ENCODE data around the gene IL22RA1. TPM values are rescaled to one million over a fixed set of nuclear protein-coding genes. Genes with fewer than 3 reads are reported as not detected.

The IL22RA1 gene
- total RNA-seq, 1 donor from 2014 or later: 0.16 TPM

Other genes with a start within 250 kb of the IL22RA1 start
- not detected for gene CNR2, start 229.8 kb downstream of the IL22RA1 start, total RNA-seq
- gene PNRC2, start 183.3 kb downstream of the IL22RA1 start, total RNA-seq: 74.2 TPM
- gene SRSF10, start 162.8 kb downstream of the IL22RA1 start, total RNA-seq: 51.9 TPM
- 396 TPM for gene MYOM3, start 31.0 kb downstream of the IL22RA1 start, total RNA-seq
- 2.8 TPM for gene IFNLR1, start 44.1 kb upstream of the IL22RA1 start, total RNA-seq
- not detected for gene GRHL3, start 176.2 kb upstream of the IL22RA1 start, total RNA-seq

Measured in Right ventricle myocardium superior (tissue), 1 donor.